TTC549 (cell line): Measurements from ENCODE around the gene IRS2.

Experiments used
- FAIRE-seq: peaks from 2 replicates; lab custom pipeline; 2012; peaks lifted over from hg19 to GRCh38; lab: Jason Lieb, UNC

The IRS2 gene

GRCh38 chr13:109804654-109805053 is 18.3 kb upstream of the IRS2 start:
- FAIRE-seq, result no peak

- FAIRE-seq, result no peak
Observed at GRCh38 chr13:109803825-109804224, 17.4 kb upstream of the IRS2 start.

GRCh38 chr13:109802936-109803335 is 16.6 kb upstream of the IRS2 start:
- no peak for FAIRE-seq

GRCh38 chr13:109795011-109795410 is 8.6 kb upstream of the IRS2 start:
- no peak for FAIRE-seq

GRCh38 chr13:109794095-109794494 is 7.7 kb upstream of the IRS2 start:
- no peak for FAIRE-seq

GRCh38 chr13:109792416-109793059 is 6.2 kb upstream of the IRS2 start:
- FAIRE-seq, result no peak

GRCh38 chr13:109790942-109791605 is 4.7 kb upstream of the IRS2 start:
- no peak for FAIRE-seq

- no peak for FAIRE-seq
Observed at GRCh38 chr13:109790086-109790485, 3.7 kb upstream of the IRS2 start.

- no peak for FAIRE-seq
Observed at GRCh38 chr13:109789262-109789661, 2.9 kb upstream of the IRS2 start.

- no peak for FAIRE-seq
Observed at GRCh38 chr13:109788372-109789111, 2.2 kb upstream of the IRS2 start.

- FAIRE-seq, result no peak
Observed at GRCh38 chr13:109787135-109787954, 962 bp upstream of the IRS2 start.

- FAIRE-seq, result no peak
Observed at GRCh38 chr13:109785892-109786450, 412 bp downstream of the IRS2 start.

- no peak for FAIRE-seq
Observed at GRCh38 chr13:109785141-109785891, 1.1 kb downstream of the IRS2 start.

GRCh38 chr13:109784590-109785140 is 1.7 kb downstream of the IRS2 start:
- FAIRE-seq, result no peak

GRCh38 chr13:109783815-109784589 is 2.4 kb downstream of the IRS2 start:
- FAIRE-seq, result no peak

- FAIRE-seq, result no peak
Observed at GRCh38 chr13:109783447-109783814, 3.0 kb downstream of the IRS2 start.

GRCh38 chr13:109782823-109783431 is 3.5 kb downstream of the IRS2 start:
- no peak for FAIRE-seq

GRCh38 chr13:109782066-109782822 is 4.1 kb downstream of the IRS2 start:
- FAIRE-seq, result no peak

- no peak for FAIRE-seq
Observed at GRCh38 chr13:109781384-109782065, 4.9 kb downstream of the IRS2 start.
